H1 (cell line): ENCODE measurements around the gene GRIK4. TPM values are rescaled to one million over a fixed set of nuclear protein-coding genes. Genes with fewer than 3 reads are reported as not detected.

ENCODE experiments used
- FOSL1 ChIP-seq: IDR thresholded peaks from 2 replicates; pipeline ENCODE4 v1.6.1; 2011; ENCODE audit warnings: mild to moderate bottlenecking, low read depth, low read length, moderate library complexity; ENCODE audit not compliant: insufficient read depth
- GTF2F1 ChIP-seq: IDR thresholded peaks from 2 replicates; pipeline ENCODE4 v1.6.1; 2012; ENCODE audit warnings: low read depth, low read length, improper control_type of control experiment, borderline replicate concordance
- RXRA ChIP-seq: IDR thresholded peaks from 2 replicates; pipeline ENCODE4 v1.6.1; 2011; ENCODE audit warnings: low read depth, mild to moderate bottlenecking, low read length, moderate library complexity; ENCODE audit not compliant: insufficient read depth
- SIN3A ChIP-seq, 2 experiments: IDR thresholded peaks in 1 of 2; conservative IDR thresholded peaks in 1 of 2; 2 replicates each; pipeline ENCODE4 v1.6.1; 2011 to 2012; ENCODE audit warnings: low read length in 2 of 2, improper control_type of control experiment in 1 of 2, low read depth in 1 of 2, mild to moderate bottlenecking in 1 of 2
- SP4 ChIP-seq: IDR thresholded peaks from 2 replicates; pipeline ENCODE4 v1.6.1; 2012; ENCODE audit warnings: low read length, inconsistent platforms
- TEAD4 ChIP-seq: IDR thresholded peaks from 2 replicates; pipeline ENCODE4 v1.6.1; 2012; ENCODE audit warnings: low read depth, low read length, inconsistent platforms, mixed read lengths
- ZNF274 ChIP-seq: IDR thresholded peaks from 2 replicates; pipeline ENCODE4 v1.7.0; 2012; ENCODE audit warnings: low read length, borderline replicate concordance; ENCODE audit errors: extremely low read depth
- polyA plus RNA-seq, 7 experiments: library from polyadenylated mRNA; depleted of rRNA in 3 of 7; stranded (reverse) in 5 of 7; unstranded in 2 of 7; fragments of >200 nt in 5 of 7; fragments of 200-250 nt in 2 of 7; gene quantifications; 1 replicate in 5 of 7; 2 replicates in 1 of 7; 4 replicates in 1 of 7; pipeline versions ENCODE4 v1.2.1 to v1.2.3, GENCODE V29; 2011 to 2013; ENCODE audit warnings: missing spikeins in 2 of 7, mixed read lengths in 2 of 7
- total RNA-seq: library from RNA; stranded (reverse); fragmentation: NEBNext Ultra II Directional; extraction: Animal tissue kit (Norgen Biotek cat#: 25700); gene quantifications from 2 replicates; pipeline ENCODE4 v1.2.1, GENCODE V29; 2021
- TF ChIP-seq, protein P1 (sequence below): fragments of 300-600 bp; sonication (generic); IDR thresholded peaks from 2 replicates; pipeline ENCODE4 v1.7.1; 2012; ENCODE audit warnings: low read length, moderate library complexity, mild to moderate bottlenecking, inconsistent platforms; ENCODE audit not compliant: insufficient replicate concordance
- TF ChIP-seq, protein P2 (sequence below): IDR thresholded peaks from 2 replicates; pipeline ENCODE4 v1.6.1; 2012; ENCODE audit warnings: inconsistent platforms
- TF ChIP-seq, protein P3 (sequence below): IDR thresholded peaks from 2 replicates; pipeline ENCODE4 v1.6.1; 2011; ENCODE audit warnings: low read length, improper control_type of control experiment

GRIK4 gene
- total and polyA plus RNA-seq, 2 of the 8 experiments (the other 6 are each of a cell fraction or from before 2014, with no cell fraction given) = 1.2 to 2.9 TPM

DNA sequence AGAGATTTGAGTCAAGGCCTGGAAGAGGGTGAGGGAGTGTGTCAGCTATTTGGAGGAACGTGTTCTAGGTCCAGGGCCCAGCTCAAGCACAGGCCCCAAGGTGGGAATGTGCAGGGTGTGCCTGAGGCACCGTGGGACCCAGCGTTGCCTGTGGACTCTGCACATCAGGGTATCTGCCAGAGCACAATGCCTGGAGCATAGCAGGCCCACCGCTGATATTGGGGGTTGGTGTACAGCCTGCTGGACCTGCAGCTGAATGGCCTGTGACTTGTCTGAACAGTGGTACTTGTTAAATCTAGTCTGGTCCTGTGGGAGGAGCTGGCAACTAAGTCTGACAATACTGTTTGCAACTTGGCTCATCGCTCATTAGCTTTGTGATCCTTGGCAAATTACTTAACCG is 131.7 kb downstream of the GRIK4 start (continued):
- TF ChIP-seq, protein P1, sequence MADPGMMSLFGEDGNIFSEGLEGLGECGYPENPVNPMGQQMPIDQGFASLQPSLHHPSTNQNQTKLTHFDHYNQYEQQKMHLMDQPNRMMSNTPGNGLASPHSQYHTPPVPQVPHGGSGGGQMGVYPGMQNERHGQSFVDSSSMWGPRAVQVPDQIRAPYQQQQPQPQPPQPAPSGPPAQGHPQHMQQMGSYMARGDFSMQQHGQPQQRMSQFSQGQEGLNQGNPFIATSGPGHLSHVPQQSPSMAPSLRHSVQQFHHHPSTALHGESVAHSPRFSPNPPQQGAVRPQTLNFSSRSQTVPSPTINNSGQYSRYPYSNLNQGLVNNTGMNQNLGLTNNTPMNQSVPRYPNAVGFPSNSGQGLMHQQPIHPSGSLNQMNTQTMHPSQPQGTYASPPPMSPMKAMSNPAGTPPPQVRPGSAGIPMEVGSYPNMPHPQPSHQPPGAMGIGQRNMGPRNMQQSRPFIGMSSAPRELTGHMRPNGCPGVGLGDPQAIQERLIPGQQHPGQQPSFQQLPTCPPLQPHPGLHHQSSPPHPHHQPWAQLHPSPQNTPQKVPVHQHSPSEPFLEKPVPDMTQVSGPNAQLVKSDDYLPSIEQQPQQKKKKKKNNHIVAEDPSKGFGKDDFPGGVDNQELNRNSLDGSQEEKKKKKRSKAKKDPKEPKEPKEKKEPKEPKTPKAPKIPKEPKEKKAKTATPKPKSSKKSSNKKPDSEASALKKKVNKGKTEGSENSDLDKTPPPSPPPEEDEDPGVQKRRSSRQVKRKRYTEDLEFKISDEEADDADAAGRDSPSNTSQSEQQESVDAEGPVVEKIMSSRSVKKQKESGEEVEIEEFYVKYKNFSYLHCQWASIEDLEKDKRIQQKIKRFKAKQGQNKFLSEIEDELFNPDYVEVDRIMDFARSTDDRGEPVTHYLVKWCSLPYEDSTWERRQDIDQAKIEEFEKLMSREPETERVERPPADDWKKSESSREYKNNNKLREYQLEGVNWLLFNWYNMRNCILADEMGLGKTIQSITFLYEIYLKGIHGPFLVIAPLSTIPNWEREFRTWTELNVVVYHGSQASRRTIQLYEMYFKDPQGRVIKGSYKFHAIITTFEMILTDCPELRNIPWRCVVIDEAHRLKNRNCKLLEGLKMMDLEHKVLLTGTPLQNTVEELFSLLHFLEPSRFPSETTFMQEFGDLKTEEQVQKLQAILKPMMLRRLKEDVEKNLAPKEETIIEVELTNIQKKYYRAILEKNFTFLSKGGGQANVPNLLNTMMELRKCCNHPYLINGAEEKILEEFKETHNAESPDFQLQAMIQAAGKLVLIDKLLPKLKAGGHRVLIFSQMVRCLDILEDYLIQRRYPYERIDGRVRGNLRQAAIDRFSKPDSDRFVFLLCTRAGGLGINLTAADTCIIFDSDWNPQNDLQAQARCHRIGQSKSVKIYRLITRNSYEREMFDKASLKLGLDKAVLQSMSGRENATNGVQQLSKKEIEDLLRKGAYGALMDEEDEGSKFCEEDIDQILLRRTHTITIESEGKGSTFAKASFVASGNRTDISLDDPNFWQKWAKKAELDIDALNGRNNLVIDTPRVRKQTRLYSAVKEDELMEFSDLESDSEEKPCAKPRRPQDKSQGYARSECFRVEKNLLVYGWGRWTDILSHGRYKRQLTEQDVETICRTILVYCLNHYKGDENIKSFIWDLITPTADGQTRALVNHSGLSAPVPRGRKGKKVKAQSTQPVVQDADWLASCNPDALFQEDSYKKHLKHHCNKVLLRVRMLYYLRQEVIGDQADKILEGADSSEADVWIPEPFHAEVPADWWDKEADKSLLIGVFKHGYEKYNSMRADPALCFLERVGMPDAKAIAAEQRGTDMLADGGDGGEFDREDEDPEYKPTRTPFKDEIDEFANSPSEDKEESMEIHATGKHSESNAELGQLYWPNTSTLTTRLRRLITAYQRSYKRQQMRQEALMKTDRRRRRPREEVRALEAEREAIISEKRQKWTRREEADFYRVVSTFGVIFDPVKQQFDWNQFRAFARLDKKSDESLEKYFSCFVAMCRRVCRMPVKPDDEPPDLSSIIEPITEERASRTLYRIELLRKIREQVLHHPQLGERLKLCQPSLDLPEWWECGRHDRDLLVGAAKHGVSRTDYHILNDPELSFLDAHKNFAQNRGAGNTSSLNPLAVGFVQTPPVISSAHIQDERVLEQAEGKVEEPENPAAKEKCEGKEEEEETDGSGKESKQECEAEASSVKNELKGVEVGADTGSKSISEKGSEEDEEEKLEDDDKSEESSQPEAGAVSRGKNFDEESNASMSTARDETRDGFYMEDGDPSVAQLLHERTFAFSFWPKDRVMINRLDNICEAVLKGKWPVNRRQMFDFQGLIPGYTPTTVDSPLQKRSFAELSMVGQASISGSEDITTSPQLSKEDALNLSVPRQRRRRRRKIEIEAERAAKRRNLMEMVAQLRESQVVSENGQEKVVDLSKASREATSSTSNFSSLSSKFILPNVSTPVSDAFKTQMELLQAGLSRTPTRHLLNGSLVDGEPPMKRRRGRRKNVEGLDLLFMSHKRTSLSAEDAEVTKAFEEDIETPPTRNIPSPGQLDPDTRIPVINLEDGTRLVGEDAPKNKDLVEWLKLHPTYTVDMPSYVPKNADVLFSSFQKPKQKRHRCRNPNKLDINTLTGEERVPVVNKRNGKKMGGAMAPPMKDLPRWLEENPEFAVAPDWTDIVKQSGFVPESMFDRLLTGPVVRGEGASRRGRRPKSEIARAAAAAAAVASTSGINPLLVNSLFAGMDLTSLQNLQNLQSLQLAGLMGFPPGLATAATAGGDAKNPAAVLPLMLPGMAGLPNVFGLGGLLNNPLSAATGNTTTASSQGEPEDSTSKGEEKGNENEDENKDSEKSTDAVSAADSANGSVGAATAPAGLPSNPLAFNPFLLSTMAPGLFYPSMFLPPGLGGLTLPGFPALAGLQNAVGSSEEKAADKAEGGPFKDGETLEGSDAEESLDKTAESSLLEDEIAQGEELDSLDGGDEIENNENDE = no peak
- TF ChIP-seq GTF2F1 (no peak), TEAD4 (no peak), ZNF274 (no peak), SP4 (no peak), SIN3A (conservative IDR thresholded peaks at IDR 0.05 in 1 of 2, IDR thresholded peaks at IDR 0.05 in 1 of 2; ENCODE audit: low read depth in 1 of 2, low read length in 2 of 2) (no peak), RXRA (no peak), FOSL1 (no peak)
- TF ChIP-seq, protein P2, sequence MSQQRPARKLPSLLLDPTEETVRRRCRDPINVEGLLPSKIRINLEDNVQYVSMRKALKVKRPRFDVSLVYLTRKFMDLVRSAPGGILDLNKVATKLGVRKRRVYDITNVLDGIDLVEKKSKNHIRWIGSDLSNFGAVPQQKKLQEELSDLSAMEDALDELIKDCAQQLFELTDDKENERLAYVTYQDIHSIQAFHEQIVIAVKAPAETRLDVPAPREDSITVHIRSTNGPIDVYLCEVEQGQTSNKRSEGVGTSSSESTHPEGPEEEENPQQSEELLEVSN = no peak
- TF ChIP-seq, protein P3, sequence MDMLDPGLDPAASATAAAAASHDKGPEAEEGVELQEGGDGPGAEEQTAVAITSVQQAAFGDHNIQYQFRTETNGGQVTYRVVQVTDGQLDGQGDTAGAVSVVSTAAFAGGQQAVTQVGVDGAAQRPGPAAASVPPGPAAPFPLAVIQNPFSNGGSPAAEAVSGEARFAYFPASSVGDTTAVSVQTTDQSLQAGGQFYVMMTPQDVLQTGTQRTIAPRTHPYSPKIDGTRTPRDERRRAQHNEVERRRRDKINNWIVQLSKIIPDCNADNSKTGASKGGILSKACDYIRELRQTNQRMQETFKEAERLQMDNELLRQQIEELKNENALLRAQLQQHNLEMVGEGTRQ = no peak
